Smooth muscle cell (in vitro differentiated cells): ENCODE results near the gene ESD. TPM values are rescaled to one million over a fixed set of nuclear protein-coding genes. Genes with fewer than 3 reads are reported as not detected.

ENCODE experiments used
- DNase-seq: peaks from one replicate; lab custom pipeline; 2025; ENCODE audit not compliant: unreplicated experiment; lab: John Stamatoyannopoulos, UW
- H2AFZ ChIP-seq: fragments of 200-600 bp; sonication (generic); 2 replicates; pipeline ENCODE4 v1.6.0; 2016; ENCODE audit warnings: antibody characterized with exemption, low read depth, mild to moderate bottlenecking
- H3F3A ChIP-seq: fragments of 200-600 bp; sonication (generic); 2 replicates; pipeline ENCODE4 v1.6.0; 2017; ENCODE audit warnings: antibody characterized with exemption, low read depth
- H3K27ac ChIP-seq: fragments of 200-600 bp; sonication (generic); 2 replicates; pipeline ENCODE4 v1.5.1; 2016; ENCODE audit warnings: low read depth, mild to moderate bottlenecking
- H3K27me3 ChIP-seq: fragments of 200-600 bp; sonication (generic); 2 replicates; pipeline ENCODE4 v1.6.1; 2016; ENCODE audit warnings: low read depth, mild to moderate bottlenecking
- H3K36me3 ChIP-seq: fragments of 200-600 bp; sonication (generic); 2 replicates; pipeline ENCODE4 v1.5.1; 2016; ENCODE audit warnings: low read depth
- H3K4me1 ChIP-seq: fragments of 200-600 bp; sonication (generic); 2 replicates; pipeline ENCODE4 v1.5.1; 2016; ENCODE audit warnings: low read depth
- H3K4me2 ChIP-seq: fragments of 200-600 bp; sonication (generic); 2 replicates; pipeline ENCODE4 v1.6.0; 2016; ENCODE audit warnings: mild to moderate bottlenecking
- H3K4me3 ChIP-seq: fragments of 200-600 bp; sonication (generic); 2 replicates; pipeline ENCODE4 v1.5.1; 2016; ENCODE audit warnings: mild to moderate bottlenecking
- H3K79me2 ChIP-seq: fragments of 200-600 bp; sonication (generic); 2 replicates; pipeline ENCODE4 v1.6.0; 2016; ENCODE audit warnings: low read depth, mild to moderate bottlenecking
- H3K9ac ChIP-seq: fragments of 200-600 bp; sonication (generic); 2 replicates; pipeline ENCODE4 v1.6.0; 2016; ENCODE audit warnings: low read depth
- H3K9me3 ChIP-seq: fragments of 200-600 bp; sonication (generic); replicated peaks from 2 replicates; pipeline ENCODE4 v1.5.1; 2016; ENCODE audit warnings: low read depth
- H4K20me1 ChIP-seq: fragments of 200-600 bp; sonication (generic); 2 replicates; pipeline ENCODE4 v1.6.0; 2016; ENCODE audit warnings: low read depth
- CTCF ChIP-seq: fragments of 200-600 bp; sonication (generic); IDR thresholded peaks from 2 replicates; pipeline ENCODE4 v1.5.1; 2017; ENCODE audit warnings: borderline replicate concordance, mild to moderate bottlenecking, antibody characterized with exemption; ENCODE audit not compliant: insufficient read depth, poor library complexity, severe bottlenecking
- WGBS: methylation state at CpG from one replicate; pipeline ENCODE4 v1.1.7; 2016; ENCODE audit warnings: low lambda C conversion rate; 5-methylcytosine and 5-hydroxymethylcytosine counted together
- polyA plus RNA-seq: library from polyadenylated mRNA; unstranded; fragments of >200 nt; fragmentation: Nextera tagmentation; extraction: Ambion mirVana; gene quantifications from 2 replicates; pipeline ENCODE4 v1.2.1, GENCODE V29; 2016
- total RNA-seq: library from RNA; depleted of rRNA; stranded (reverse); fragments of >200 nt; gene quantifications from 2 replicates; pipeline ENCODE4 v1.2.3, GENCODE V29; 2014

ESD gene
- total and polyA plus RNA-seq, 2 experiments from 2014 or later: 133 to 142 TPM

DNA sequence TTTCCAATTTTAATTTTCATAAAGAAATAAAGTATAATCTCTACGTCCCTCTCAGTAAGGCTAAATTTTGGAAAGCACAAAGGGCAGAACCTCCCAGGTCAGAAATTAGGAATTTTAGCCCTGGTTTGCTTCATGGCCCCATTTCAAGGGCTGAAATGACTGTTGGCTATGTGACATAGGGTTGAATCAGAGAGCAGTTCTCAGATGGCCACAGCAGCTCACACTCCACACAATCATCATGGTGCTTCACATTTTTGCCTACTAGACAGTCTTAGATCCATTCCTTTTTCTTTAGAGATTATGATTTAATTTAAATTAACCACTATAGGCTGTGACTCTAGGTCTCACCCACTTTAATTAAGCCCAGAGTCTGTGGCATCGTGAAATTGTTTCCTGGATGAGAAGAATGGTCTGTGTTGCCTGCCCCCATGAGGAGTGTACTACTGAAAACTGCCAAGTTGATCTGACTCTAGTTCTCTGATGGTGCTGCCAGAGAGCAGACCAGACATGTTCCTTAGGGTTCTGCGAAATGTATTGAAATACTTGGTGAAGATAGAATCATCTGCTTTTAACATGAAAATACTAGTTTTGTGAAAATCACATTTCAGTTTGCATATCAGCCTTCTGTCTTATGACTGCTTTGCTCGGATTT lies 57.4 kb downstream of the ESD start:
- Histone ChIP-seq H3F3A (no peaks in the 10 kb centered on the region), H4K20me1 (no peaks in the 10 kb centered on the region), H3K27ac (no peak overlapping the region), H3K9ac (no peak overlapping the region), H3K4me2 (no peak overlapping the region), H3K4me3 (no peak overlapping the region), H3K36me3 (peaks cover 11% of the 10 kb centered on the region), H3K27me3 (no peaks in the 10 kb centered on the region), H3K79me2 (no peaks in the 10 kb centered on the region), H3K9me3 (no peaks in the 10 kb centered on the region), H2AFZ (no peak overlapping the region), H3K4me1 (no peaks in the 10 kb centered on the region)
- WGBS: 97% methylated on average over 4 of the region's 4 CpGs
- no peak for TF ChIP-seq CTCF
- DNase-seq: no peak

- peaks cover 19% of the 10 kb centered on the region for H3K36me3 ChIP-seq
- WGBS: 95% methylated on average over 1 of the region's 1 CpG
- DNase-seq: no peak
- H3F3A ChIP-seq: no peaks in the 10 kb centered on the region
- H3K9ac ChIP-seq: no peak overlapping the region
- no peak overlapping the region for H3K4me3 ChIP-seq
- no peak for TF ChIP-seq CTCF
- no peaks in the 10 kb centered on the region for H3K79me2 ChIP-seq
- H3K9me3 ChIP-seq: no peaks in the 10 kb centered on the region
- no peaks in the 10 kb centered on the region for H3K4me1 ChIP-seq
- no peak overlapping the region for H3K27ac ChIP-seq
- no peaks in the 10 kb centered on the region for H3K27me3 ChIP-seq
- no peak overlapping the region for H2AFZ ChIP-seq
- no peak overlapping the region for H3K4me2 ChIP-seq
- no peaks in the 10 kb centered on the region for H4K20me1 ChIP-seq
Measured at GRCh38 chr13:46738766-46739165, 58.2 kb downstream of the ESD start.

- Histone ChIP-seq H3K9me3 (no peaks in the 10 kb centered on the region), H3K4me2 (no peak overlapping the region), H3K27ac (no peak overlapping the region), H3F3A (no peaks in the 10 kb centered on the region), H3K9ac (no peak overlapping the region), H2AFZ (no peak overlapping the region), H3K4me1 (no peaks in the 10 kb centered on the region), H4K20me1 (no peaks in the 10 kb centered on the region), H3K4me3 (no peak overlapping the region), H3K36me3 (peaks cover 19% of the 10 kb centered on the region), H3K27me3 (no peaks in the 10 kb centered on the region), H3K79me2 (no peaks in the 10 kb centered on the region)
- TF ChIP-seq CTCF: no peak
- no peak for DNase-seq
- WGBS: 95% methylated on average over 2 of the region's 2 CpGs
Measured at GRCh38 chr13:46738055-46738454, 58.9 kb downstream of the ESD start.
